ENCODE data around the gene ZNF582.

Gene ZNF582

DNA sequence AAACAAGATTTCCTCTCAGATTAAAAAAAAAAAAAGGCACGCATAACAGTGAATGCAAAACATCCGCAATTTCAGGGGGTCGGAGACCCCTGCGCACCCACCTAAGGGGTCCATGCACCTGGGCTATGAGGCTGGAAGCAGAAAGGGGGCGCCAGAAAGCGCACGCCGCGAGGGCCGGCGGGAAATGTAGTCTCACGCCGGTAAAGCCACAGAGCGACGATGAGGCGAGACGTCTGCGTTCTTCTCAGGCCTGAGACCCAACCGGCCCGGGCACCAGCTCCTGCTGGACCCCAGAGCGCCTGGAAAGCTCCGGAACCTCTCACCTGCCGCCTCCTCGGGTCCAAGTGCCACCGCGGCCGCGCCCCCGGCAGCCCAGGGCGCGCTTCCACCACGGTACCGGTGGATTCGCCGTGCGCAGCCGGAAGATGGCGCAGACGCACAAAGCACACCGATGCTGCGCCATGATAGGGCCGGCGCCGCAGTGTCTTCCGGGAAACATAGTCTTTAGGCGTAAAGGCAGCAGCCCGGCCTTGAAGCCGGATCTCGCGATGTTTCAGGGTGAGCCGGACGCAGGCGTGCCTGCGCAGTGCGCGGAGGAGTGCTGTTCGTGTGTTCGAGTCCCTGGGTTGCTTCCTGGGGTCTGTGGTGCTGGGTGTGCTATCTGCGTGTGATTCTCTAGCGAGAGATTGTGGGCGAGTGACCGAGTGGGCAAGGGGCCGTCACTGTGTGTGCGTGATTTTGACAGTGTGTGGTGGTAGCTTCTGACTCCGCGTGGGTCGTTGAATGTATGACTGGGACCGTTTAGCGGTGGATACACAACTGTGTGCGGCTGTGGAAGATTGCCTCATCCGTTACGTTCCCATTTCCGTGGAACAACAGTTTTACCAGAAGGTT lies at the start of gene ZNF582:
Gene ZNF582 (minus strand): TSS at position 416 of the 894 bp plus-strand sequence. CDS start 1,782 bp downstream, outside the sequence.
- DNase-seq (ENCODE audit: low spot score): peak; percentile 45
- CTCF ChIA-PET: no interaction called here
- no peak within 1 kb of the TSS for H3K27ac ChIP-seq
- TF ChIP-seq, protein P1, sequence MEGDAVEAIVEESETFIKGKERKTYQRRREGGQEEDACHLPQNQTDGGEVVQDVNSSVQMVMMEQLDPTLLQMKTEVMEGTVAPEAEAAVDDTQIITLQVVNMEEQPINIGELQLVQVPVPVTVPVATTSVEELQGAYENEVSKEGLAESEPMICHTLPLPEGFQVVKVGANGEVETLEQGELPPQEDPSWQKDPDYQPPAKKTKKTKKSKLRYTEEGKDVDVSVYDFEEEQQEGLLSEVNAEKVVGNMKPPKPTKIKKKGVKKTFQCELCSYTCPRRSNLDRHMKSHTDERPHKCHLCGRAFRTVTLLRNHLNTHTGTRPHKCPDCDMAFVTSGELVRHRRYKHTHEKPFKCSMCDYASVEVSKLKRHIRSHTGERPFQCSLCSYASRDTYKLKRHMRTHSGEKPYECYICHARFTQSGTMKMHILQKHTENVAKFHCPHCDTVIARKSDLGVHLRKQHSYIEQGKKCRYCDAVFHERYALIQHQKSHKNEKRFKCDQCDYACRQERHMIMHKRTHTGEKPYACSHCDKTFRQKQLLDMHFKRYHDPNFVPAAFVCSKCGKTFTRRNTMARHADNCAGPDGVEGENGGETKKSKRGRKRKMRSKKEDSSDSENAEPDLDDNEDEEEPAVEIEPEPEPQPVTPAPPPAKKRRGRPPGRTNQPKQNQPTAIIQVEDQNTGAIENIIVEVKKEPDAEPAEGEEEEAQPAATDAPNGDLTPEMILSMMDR (conservative IDR thresholded peaks at IDR 0.05; ENCODE audit: low read depth): no peak
- POLR2A ChIA-PET (ENCODE audit: low non-redundant PET): no interaction called here

DNA sequence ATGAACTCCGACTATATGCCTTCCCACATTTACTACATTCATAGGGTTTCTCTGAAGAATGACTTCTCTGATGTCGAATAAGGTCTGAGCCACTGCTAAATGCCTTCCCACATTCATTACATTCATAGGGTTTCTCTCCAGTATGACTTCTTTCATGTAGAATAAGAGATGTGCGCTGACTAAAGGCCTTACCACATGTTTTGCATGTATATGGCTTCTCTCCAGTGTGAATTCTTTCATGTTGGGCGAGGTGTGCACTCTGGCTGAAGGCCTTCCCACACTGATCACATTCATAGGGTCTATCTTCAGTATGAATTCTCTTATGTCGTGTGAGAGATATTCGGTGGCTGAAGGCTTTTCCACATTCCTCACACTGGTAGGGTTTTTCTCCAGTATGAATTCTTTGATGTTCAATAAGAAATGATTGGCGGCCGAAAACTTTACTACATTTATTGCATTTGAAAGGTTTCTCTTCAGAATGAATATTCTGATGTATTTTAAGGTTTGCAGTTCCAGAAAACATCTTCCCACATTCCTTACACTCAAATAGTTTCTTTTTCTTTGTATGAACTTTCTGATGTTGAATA lies 48.0 kb upstream of the ZNF582 start:
- CTCF ChIA-PET: no interaction called here
- POLR2A ChIA-PET (ENCODE audit: low non-redundant PET): no interaction called here
- TF ChIP-seq, protein P1 (conservative IDR thresholded peaks at IDR 0.05; ENCODE audit: low read depth): no peak

DNA sequence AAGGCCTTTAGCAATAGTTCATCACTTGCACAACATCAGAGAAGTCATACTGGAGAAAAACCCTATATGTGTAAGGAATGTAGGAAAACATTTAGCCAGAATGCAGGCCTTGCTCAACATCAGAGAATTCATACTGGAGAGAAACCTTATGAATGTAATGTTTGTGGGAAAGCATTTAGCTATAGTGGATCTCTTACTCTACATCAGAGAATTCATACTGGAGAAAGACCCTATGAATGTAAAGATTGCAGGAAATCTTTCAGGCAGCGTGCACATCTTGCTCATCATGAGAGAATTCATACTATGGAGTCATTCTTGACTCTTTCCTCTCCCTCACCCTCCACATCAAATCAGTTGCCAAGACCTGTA lies 30.6 kb upstream of the ZNF582 start:
- CTCF ChIA-PET: no interaction called here
- H3K27ac ChIP-seq: no peak overlapping the region
- DNase-seq (ENCODE audit: low spot score): no peak
- TF ChIP-seq, protein P1 (conservative IDR thresholded peaks at IDR 0.05; ENCODE audit: low read depth): no peak
- POLR2A ChIA-PET (ENCODE audit: low non-redundant PET): no interaction called here

More for the DNA sequence above, 48.0 kb upstream of the ZNF582 start:
- no peak for DNase-seq (ENCODE audit: low spot score)
- no peak overlapping the region for H3K27ac ChIP-seq

DNA sequence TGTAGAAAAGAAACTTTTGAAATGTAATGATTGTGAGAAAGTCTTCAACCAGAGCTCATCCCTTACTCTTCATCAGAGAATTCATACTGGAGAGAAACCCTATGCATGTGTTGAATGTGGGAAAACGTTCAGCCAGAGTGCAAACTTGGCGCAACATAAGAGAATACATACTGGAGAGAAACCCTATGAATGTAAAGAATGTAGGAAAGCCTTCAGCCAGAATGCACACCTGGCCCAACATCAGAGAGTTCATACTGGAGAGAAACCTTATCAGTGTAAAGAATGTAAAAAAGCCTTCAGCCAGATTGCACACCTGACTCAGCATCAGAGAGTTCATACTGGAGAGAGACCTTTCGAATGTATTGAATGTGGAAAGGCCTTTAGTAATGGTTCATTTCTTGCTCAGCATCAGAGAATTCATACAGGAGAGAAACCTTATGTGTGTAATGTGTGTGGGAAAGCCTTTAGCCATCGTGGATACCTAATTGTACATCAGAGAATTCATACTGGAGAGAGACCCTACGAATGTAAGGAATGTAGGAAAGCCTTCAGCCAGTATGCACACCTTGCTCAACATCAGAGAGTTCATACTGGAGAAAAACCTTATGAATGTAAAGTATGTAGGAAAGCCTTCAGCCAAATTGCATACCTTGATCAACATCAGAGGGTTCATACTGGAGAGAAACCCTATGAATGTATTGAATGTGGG lies 30.1 kb upstream of the ZNF582 start:
- DNase-seq (ENCODE audit: low spot score): no peak
- ChIA-PET CTCF (no interaction called here), POLR2A (ENCODE audit: low non-redundant PET) (no interaction called here)
- TF ChIP-seq, protein P1 (conservative IDR thresholded peaks at IDR 0.05; ENCODE audit: low read depth): no peak
- no peak overlapping the region for H3K27ac ChIP-seq

DNA sequence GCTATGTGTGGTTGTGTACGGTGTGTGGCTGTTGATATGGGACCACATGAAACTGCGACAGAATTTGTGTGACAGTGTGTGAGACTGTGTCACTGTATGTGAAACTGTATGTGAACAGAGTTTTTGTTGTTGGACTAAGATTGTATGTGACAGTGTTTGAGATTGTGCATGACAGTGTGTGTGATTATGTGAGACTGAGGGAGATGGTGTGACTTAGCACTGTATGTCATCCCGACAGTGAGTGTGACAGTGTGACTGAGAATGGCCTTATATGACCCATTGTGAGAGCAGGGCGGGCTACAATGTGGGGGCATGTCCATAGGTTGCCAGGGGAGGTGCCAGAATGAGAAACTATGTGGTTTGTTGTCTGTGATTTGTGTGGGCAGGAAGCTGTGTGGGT lies 11.7 kb upstream of the ZNF582 start:
- ChIA-PET POLR2A (ENCODE audit: low non-redundant PET) (no interaction called here), CTCF (no interaction called here)
- H3K27ac ChIP-seq: no peak overlapping the region

DNA sequence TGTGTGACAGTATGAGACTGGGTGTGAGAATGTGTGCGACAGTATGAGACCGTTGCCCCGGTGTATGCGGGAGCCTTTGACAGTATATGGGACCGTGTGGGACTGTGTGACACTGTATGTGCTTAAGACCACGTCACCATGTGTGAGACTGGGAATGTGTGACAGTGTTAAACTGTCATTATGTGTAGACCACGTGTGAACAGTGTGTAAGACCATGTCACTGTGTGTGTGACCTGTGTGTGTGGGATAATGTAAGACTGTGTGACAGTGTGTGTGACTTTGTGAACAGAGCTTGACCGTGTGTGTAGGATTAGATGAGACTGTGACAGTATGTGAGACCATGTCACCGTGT lies 11.3 kb upstream of the ZNF582 start:
- TF ChIP-seq, protein P1 (conservative IDR thresholded peaks at IDR 0.05; ENCODE audit: low read depth): no peak
- peak overlapping the region; percentile 81; the same call in 1 of the 2 replicates for H3K27ac ChIP-seq
- ChIA-PET CTCF (no interaction called here), POLR2A (ENCODE audit: low non-redundant PET) (no interaction called here)
- DNase-seq (ENCODE audit: low spot score): no peak

More for the DNA sequence above, 11.7 kb upstream of the ZNF582 start:
- DNase-seq (ENCODE audit: low spot score): no peak
- TF ChIP-seq, protein P1 (conservative IDR thresholded peaks at IDR 0.05; ENCODE audit: low read depth): no peak
